ENCODE measurements around the gene CDCA7L.

CDCA7L gene, protein sequence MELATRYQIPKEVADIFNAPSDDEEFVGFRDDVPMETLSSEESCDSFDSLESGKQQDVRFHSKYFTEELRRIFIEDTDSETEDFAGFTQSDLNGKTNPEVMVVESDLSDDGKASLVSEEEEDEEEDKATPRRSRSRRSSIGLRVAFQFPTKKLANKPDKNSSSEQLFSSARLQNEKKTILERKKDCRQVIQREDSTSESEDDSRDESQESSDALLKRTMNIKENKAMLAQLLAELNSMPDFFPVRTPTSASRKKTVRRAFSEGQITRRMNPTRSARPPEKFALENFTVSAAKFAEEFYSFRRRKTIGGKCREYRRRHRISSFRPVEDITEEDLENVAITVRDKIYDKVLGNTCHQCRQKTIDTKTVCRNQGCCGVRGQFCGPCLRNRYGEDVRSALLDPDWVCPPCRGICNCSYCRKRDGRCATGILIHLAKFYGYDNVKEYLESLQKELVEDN

DNA sequence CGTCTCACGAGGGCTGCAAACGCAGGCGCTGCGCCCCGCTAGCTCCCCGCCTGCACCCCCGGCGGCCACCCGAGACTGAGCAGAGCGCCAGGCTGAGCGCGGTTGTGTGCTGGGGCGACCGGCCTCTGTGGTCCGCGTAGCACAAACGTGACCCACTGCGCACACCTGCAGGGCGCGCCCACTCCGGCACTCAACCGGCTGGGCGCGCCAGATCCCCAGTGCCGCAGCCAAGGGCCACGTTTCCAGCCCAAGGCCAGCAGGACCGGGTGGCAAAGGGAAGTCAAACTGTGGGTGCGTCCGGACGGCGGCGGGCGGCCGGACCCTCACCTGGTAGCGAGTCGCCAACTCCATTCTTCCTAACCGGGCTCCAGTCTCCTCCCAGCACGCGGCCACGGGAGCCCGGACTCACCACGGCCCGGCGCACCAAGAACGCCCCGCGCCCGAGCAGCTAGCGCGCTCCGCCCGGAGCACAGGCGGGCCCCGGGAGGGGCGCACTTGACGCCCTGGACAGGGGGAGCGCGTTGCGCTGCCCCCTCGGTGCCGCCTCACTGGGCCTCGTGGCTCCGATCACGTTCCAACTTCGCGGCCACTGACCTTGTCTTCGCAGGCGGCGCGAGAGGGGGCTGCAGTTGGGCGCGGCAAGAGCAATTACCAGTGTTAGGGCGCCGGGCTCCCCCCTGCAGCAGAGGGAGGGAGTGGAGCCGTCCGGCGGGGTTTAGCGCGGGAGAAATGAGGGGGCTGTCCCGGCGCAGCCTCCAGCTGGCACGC lies at the start of gene CDCA7L:
Gene CDCA7L (minus strand): TSS at position 446 of the 768 bp plus-strand sequence. CDS start 95 bp downstream, at position 351.
- DNase-seq (ENCODE audit: low spot score), result peak; percentile 92

DNA sequence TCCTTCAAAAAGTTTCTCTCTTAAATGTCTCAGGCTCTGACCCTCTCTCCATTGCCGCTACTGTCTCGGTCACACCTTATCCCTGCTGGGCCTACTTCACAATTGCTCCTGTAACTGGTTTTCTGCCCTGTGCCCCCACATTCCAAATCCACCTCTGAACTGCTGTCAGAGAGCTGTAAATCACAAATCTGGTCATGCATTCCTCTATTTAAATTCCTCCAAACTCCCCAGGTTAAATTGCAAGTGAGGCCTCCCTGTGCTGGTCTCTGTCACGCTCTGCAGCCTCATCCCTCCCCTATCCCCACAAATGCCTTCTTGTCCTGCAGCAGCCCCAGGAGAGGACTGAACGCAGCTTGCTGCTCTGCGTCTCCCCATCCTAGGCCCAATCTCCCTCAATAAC lies 40.4 kb upstream of the CDCA7L start:
- DNase-seq (ENCODE audit: low spot score), result no peak

DNA sequence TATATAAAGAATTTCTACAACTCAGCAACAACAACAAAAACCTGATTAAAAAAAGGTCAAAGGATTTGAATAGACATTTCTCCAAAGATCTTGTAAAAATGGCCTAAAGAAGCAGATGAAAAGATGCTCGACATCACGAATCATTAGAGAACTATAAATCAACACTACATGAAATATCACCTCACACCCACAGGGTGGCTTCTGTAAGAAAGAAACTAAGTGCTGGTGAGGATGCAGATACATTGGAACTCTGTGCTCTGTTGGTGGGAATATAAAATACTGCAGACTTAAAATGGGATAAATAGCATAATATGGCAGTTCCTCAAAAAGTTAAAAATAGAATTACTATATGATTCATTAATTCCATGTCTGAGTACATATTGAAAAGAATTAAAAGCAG lies 38.3 kb upstream of the CDCA7L start:
- DNase-seq (ENCODE audit: low spot score), result peak; percentile 17

DNA sequence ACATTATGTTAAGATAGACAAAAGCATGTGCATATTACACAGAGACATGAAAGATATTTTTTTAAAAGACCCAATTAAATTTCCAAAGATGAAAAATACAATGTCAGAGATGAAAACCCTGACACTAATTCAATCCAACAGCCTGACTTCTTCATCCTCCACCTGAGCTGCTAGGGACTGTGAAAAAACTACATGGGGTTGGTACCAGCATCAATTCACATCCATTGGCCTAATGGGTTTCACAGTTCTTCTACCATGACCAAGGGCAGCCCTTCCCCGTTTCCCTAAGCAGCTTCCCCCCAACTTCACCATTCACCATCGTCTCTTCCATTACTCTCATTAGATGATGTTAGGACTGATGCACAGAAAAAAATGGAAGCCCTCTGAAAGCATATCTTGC lies 37.4 kb upstream of the CDCA7L start:
- DNase-seq (ENCODE audit: low spot score), result no peak

DNA sequence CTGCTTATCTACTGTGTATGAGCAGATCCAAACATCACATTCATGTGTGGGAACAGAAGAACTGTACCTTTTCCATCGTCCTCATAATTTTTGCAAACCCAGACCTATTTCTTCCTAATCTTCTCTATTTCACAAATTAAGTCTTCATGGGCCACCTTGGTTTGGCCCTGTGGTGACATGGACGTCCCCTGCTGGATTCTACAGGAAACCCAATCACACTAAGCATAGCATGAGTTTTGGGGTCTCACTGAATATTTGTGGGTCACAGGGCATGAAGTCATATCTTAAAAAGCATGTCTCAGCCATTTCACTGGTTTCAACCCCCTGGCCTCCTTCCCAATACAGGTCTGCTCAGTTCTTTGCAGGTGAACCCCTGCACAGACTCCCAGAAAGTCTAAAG lies 35.8 kb upstream of the CDCA7L start:
- no peak for DNase-seq (ENCODE audit: low spot score)

DNA sequence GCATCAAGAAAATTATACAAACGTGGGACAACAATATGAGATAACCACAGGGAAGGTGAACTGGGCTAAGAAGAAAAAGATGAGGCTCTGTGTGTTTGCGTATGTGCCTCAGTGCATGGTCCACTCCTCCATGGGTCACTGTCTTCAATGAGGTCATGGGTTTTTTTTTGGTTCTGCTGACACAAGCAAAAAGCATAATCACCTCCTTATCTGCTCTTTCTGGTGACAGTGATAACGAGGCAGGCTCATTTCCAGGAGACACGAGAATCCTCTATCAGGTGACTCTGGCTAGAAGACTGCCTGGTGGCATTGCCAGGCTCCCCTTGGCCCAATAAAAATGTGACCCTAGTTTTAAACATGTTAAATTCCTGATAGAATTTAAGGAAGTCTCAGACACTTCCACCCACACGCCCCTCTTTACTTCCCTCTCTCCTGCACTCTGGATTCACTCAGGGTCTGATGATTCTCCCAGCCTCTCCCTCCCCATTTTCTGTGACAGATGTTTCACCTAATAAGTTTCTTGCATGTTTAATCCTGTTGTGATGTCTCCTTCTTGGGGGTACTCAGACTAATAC lies 35.3 kb upstream of the CDCA7L start:
- no peak for DNase-seq (ENCODE audit: low spot score)

DNA sequence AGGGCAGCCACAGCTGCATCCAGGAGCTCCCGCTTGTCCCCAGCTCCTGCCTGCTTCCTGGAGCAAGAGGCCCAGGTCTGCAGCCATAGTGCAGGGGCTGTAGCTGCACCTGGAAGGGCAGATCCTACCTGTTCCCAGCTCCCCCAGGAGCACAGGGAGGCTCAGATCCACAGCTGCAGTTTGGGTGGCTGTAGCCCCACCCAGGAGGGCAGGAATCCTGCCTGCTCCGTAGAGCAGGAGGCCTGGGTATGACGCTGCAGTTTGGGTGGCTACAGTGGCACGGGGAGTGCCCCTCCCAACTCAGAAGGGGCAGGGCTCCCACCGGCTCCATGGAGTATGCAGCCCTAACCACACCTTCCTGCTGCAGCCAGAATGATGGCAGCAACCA lies 26.7 kb upstream of the CDCA7L start:
- DNase-seq (ENCODE audit: low spot score), result no peak

DNA sequence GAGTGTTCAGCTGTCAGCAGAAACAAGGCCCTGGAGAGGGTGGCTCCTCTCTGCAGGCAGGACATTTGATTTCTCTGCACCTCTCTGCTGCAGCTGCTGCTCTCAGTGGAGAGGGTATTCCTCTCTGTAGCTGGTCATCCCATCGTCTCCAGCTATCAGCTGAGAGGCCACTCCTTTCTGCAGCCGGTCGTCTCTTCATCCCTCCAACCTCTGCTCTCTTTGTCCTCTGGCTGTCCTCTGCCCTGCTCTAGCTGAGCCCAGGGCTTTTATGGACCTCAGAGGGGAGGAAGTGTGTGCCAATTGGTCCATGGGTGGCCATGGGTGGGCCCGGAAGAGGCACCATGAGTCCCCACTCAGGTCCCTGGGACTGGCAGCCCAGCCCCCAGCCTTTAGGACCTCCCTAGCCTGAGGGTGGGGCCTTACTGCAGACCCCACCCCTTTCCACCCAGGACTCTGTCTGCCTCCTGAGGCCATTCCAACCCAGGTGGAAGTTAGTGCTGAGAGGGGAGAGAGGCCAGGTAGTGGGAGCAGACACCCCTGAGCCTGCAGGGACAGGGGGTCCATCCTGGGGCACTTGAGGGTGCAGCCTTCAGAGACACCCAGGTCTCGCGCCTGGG lies 26.2 kb upstream of the CDCA7L start:
- DNase-seq (ENCODE audit: low spot score), result no peak

DNA sequence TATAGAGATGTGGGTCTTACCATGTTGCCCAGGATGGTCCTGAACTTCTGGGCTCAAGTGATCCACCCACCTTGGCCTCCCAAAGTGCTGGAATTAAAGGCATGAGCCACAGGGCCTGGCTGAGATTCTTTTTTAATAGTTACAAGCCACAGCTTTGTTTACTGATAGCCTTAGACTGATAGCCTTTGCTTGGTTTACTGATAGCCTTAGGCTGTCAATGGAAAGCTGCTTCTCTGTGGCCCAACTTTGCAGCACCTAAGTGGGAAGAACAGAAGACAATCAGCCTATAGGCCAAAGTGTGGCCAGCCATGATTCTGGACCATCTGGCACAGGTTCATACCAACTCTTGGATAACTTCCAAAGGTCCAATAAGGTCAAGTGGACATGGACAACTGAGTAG lies 24.1 kb upstream of the CDCA7L start:
- DNase-seq (ENCODE audit: low spot score), result no peak

DNA sequence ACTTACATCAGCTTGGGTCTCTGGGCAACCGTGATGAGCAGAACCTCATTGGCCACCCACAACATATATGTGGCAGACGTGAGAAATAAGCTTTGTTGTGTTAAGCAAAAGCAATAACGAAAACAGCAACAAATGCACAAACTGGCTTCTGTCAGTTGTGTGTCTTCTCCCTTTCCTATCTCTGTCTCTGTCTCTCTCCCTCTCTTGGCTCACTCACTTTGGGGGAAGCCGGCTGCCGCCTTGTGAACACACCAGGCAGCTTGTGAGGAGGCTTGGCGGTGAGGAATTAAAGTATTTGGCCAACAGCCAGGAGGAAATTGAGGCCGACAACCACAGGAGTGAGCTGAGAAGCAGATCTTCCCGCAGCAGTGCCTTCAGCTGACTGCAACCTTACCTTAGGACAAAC lies 21.9 kb upstream of the CDCA7L start:
- DNase-seq (ENCODE audit: low spot score), result peak; percentile 58

DNA sequence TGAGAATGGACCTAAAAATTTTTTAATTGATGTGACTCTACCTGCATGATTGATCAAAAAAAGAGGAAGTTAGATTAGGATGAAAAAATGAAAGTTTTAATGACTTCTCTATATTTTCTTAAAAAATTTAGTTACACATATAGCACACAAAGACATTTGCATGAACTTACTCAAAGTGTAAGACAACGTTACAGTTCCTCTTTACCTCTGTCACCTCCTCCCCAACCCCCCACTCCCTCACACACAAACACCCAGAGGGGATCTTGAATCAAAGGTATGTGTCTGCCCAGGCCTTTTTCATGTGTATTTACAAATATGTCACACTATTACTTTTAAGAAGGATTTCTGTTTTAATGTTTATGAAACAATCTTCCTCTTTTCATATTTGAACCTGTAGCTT lies 20.6 kb upstream of the CDCA7L start:
- peak; percentile 61 for DNase-seq (ENCODE audit: low spot score)

DNA sequence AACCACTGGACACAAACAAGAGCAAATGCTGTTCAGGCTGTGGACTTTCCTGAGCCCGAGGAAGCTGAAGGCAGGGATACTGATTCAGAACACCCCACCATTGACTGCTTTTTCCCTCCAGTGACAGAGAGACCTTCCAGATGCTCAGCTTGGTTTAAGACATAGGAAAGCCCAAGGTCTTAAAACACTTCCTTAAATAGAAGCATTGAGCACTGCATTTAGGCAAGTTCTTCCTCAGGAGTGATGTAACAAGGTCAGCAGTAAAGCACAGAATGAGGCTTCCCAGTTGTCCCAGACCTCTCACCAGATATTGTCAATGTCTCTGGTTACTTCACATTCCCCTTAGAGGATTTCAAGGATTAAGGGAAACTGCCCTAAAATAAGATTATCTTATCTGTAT lies 19.6 kb upstream of the CDCA7L start:
- DNase-seq (ENCODE audit: low spot score), result no peak

DNA sequence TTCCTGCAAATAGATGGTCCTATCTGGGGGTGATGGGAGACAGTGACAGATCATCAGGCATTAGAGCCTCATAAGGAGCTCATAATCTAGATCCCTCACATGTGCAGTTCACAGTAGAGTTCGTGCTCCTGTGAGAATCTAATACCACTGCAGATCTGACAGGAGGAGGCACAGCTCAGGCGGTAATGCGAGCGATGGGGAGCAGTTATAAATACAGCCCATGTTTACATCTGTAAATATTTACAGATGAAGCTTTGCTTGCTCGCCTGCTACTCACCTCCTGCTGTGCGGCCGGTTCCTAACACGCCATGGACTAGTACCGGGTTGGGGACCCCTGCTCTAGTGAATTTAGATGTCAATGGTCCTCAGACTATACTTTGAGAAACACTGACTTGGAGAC lies 17.0 kb upstream of the CDCA7L start:
- no peak for DNase-seq (ENCODE audit: low spot score)

DNA sequence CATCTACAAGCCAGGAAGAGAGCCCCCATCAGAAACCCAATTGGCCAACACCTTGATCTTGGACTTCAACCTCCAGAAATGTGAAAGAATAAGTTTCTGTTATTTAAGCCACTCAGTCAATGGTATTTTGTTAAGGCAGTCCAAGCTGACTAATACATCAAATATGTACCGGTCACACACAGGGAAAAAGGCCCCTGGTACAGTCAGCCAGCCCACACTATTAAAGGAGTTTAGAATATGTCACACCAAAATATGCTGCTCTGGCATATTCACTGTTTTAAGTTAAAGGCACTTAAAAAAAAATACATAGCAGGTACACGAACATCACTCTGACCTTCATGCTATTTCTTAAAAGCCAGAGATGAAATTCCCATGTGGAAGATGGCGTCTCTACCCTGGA lies 15.2 kb upstream of the CDCA7L start:
- DNase-seq (ENCODE audit: low spot score), result no peak

DNA sequence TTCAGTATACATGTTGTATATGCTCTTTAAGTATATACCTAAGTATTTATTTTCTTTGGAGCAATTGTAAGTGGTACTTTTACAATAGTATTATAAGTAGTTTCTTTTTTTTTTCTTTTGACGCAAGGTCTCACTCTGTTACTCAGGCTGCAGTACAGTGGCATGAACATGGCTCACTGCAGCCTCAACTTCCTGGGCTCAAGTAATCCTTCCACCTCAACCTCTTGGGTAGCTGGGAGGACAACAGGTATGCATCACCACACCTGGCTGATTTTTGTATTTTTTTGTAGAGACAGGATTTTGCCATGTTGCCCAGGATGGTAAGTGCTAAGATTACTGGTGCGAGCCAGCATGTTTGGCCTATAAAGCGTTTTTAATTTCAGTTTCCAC lies 13.7 kb upstream of the CDCA7L start:
- no peak for DNase-seq (ENCODE audit: low spot score)

DNA sequence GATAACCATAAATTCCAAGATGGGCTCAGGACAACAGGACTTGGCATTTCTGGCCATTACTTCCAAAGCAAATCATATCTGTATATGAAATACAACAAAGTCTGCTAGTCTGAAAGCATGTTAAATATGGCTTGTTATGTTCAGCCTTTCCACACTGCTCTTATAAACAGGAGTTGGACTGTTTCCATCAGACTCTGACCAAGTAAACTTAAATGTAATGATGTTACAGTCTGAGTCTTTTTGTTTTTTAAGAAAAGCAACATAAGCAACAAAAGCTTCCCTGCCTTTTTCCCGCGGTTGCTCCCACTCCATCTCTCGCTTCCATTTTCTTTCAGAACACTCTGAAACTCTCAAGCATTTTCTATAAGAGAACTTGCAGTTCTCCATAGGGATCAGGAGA lies 8.1 kb upstream of the CDCA7L start:
- no peak for DNase-seq (ENCODE audit: low spot score)

DNA sequence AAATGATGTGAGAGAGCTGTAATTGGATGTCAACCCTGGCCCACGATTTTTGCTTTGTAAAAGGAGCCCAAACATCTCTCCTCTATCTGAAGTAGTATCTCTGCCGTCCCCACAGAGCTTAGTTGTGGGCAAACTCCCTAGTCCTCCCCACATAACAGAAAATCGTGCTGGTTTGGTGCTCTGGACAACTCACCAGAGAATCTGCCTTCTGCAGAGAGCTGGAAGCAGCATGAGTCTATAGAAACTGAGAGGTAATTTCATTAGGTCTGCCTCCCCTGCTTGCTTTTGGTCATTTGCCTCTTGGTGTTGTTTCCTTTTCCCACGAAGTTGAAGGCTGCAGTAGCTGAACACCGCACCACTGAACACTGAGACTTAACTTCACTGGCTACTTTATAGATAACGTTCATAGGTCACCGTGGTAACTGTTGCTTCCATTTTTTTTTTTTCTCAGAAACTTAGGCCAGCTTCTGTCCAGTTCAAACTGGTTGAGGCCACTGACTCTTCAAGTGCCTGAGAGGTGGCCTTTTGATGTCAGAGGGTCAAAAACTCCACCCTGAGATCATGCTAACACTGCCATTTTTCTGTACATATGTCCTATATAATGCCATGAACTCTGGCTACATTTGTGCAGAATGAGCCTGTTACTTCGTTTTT lies 3.3 kb upstream of the CDCA7L start:
- DNase-seq (ENCODE audit: low spot score), result no peak

DNA sequence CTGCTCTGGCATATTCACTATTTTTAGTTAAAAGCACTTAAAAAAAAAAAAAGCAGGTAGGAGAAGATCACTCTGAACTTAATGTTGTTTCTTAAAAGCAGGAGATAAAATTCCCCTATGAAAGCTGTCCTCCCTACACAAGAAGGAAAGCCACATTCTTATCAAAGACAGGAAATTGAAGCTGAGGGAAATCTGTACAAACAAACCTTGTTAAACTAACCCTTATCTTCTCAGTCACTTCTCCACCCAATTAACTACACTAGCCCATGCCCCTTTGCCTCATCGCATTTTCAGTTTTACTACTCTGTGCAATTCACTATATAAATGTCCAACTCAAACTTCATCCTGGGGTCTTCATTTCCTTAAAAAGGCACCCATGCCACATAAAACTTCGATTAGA lies 2.7 kb upstream of the CDCA7L start:
- DNase-seq (ENCODE audit: low spot score), result no peak

DNA sequence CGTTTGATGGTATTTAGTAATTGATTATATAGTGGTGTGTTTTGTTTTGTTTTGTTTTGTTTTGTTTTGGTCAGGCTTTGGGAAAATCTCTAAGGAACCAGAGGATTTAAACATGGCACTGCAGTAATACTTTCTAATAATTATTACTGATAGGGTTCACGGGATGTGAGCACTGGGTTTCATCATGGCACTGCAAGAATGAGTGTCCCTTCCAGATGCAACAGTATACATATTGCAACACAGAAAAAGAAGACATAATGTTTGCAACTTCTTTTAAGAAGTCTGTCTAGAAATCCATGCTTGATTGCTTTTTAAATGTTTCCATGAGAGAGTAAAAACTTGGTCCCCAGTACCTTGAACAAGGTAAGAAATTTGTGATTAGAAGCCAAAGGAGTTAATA lies 2.2 kb upstream of the CDCA7L start:
- DNase-seq (ENCODE audit: low spot score), result no peak

DNA sequence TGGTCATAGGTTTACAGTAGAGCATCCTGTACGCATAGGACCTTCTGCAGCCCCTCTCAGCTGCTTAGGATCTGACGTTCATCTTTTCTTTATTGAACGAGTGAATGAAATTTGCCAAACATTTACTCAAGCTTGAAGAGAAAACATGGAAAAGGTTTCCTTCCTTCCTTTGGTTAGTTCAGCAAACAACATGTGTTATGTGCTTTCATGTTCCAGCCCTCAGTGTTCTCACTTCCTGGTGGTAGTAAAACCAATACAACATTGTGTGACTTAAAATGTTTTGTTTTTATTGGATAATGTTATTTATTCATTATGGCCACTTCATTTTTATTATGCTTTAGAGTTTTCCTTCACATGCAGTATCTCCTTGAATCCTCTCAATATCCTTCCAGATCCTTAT lies 1.4 kb upstream of the CDCA7L start:
- peak; percentile 37 for DNase-seq (ENCODE audit: low spot score)

DNA sequence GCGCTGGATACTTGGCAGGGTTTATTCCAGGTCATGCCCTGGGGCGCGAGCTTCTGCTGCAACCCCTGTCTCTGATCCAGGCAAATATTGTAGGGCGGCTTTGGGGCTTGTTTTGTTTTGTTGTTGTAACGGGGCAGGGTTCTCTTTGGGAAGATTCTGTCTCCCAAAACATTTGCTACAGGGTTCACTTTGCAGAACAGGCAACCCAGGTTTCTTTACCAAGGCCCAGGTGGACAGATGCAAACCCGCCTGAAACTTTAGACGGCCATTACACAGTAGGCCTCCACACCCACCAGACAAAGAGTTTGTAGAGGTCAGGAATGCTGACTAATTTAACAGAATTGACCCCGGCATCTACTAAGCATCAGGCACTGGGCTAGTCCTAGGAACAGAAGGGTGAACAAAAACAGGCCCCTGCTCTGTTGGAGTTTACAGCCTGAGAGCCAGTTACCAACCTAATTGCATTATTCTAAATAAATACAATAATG lies 567 bp upstream of the CDCA7L start:
- no peak for DNase-seq (ENCODE audit: low spot score)
